NK-92 (cell line): ENCODE data around the gene SLC17A7.

ENCODE experiments used
- DNase-seq: peaks from one replicate; lab custom pipeline; 2025; ENCODE audit not compliant: unreplicated experiment; lab: John Stamatoyannopoulos, UW

The SLC17A7 gene

GRCh38 chr19:49411681-49412326 is 29.5 kb downstream of the SLC17A7 start:
- DNase-seq: no peak

DNA sequence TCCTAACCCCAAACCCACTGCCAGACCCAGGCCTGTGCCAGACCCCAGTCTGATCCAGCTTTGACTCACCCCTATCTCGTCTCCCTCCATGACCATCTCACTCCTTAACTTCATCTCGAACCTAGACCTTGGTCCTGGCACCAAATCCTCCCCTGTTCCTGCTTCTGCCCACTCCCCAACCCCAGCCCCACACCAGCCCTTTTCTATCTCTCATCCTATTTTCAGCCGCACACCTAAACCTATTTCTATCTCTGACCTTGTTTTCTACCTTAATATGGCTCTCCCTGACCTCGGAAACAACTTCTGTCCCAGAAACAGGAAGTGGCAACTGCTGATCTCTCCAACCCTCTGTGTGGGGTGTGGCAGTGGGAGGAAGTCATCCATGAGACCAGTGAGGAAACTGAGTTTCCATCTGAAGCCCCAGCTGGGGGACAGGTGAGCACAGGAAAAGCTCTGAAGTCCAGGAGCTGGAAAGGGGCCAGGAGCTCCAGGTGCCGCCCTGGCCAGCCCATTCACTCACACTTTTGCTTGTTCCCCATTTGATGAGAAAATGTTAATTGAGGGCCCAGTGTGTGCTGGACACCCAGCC is 31.8 kb downstream of the SLC17A7 start:
- no peak for DNase-seq

DNA sequence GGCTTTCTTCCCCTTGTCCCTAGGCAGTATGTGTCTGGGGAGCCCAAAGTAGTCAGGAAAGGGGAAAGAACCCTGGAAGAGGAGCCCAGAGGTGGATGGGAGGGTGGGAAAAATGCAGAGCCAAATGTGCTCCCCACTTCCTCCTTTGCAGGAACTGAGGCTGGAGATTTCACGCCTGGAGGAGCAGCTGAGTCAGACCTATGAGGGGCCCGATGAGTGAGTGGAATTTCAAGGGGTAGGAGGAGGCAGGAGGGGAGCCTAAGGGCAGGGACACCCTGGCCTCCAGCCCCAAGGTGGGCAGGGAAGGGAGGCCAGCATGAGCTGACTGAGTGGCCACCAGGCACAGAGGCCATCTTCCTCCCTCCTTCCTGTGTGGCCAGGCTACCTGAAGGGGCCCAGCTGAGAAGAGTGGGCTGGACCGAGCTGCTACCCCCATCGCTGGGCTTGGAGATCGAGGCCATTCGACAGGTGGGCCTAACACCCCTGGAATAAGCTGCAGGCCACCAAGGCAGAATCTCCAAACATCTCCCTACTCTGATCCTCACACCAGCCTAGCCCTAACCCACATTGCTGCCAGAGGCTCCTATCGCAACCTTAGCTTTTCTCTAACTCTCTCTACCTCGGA is 32.4 kb downstream of the SLC17A7 start:
- no peak for DNase-seq

- no peak for DNase-seq
Measured at GRCh38 chr19:49407482-49408015, 33.8 kb downstream of the SLC17A7 start.

- no peak for DNase-seq
Measured at GRCh38 chr19:49407079-49407478, 34.2 kb downstream of the SLC17A7 start.

- no peak for DNase-seq
Measured at GRCh38 chr19:49403404-49404187, 37.7 kb downstream of the SLC17A7 start.

GRCh38 chr19:49400029-49400428 is 41.3 kb downstream of the SLC17A7 start:
- no peak for DNase-seq

GRCh38 chr19:49398931-49399330 is 42.4 kb downstream of the SLC17A7 start:
- no peak for DNase-seq

DNA sequence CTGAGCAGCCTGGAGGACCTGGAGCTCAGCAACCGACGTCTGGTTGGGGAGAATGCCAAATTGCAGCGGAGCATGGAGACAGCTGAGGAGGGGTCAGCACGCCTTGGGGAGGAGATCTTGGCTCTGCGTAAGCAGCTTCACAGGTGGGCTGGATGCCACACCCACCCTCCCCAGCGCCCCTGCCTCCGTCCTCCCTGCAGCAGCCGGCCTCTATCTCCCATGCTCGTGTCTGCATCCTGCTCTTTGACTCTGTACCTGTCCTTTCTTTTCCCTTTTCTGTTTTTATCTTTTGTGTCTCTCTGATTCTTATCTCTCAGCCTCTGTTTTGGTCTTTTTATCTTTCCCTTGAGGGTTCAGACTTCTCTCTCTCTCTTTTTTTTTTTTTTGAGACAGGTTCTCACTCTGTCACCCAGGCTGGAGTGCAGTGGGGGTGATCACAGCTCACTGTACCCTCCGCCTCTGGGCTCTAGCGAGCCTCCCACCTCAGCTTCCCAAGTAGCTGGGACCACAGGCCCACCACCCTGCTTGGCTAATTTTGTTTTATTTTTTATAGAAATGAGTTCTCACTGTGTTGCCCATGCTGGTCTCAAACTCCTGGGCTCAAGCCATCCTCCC is 43.2 kb downstream of the SLC17A7 start:
- DNase-seq: no peak

- DNase-seq: no peak
Measured at GRCh38 chr19:49396738-49397505, 44.4 kb downstream of the SLC17A7 start.

DNA sequence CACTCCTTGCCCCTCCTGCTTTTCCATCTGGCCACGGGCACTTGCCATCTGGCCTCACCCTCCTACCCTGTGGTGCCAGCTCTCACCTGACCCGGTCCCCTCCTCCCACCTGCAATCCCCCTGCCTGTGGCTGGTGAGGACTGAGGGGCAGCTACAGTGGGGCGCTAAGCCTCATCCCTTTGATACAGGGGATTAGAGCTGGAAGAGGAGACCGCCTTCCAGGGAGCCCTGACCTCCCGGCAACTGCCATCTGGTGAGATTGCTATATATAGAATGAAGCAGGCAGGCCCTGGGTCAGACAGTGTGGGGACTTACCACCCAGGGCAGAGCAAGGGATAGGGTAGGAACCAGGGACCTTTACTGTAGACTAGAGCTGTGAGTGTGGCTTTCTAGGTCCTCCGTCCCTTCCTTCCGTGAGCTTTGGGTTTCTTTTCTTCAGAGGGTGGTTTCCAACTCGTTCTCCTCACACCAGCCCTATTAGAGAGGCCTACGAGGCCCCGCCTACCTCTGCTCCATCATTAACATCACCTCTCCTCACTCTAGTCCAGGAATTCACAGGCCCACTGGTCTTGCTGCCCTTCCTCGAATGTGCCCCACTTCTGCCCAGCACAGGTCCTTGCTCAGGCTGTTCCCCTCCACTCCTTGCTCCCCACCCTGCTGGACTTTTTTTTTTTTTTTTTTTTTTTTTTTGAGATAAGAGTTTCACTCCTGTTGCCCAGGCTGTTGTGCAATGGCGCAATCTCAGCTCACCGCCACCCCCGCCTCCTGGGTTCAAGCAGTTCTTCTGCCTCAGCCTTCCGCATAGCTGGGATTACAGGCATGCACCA is 45.5 kb downstream of the SLC17A7 start:
- no peak for DNase-seq

DNA sequence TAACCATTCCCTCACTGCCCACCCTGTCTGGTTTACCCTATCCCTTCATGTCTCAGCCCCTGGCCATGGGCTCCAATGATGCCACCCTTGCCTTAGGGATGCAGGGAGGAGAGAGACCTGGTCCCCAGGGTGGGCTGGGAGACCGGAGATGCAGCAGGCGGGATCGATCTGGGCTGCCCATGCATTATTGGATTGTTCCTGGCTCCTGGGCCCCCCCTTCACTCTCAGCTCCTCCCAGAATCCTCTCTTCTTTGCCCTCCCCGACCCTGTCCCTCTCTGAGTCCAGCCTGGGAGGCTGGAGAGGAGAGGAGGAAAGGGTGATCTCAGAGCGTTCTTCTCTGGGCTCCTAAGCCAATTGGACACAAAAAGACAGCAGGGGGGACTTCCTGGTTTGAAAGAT is 47.4 kb downstream of the SLC17A7 start:
- DNase-seq: no peak

DNA sequence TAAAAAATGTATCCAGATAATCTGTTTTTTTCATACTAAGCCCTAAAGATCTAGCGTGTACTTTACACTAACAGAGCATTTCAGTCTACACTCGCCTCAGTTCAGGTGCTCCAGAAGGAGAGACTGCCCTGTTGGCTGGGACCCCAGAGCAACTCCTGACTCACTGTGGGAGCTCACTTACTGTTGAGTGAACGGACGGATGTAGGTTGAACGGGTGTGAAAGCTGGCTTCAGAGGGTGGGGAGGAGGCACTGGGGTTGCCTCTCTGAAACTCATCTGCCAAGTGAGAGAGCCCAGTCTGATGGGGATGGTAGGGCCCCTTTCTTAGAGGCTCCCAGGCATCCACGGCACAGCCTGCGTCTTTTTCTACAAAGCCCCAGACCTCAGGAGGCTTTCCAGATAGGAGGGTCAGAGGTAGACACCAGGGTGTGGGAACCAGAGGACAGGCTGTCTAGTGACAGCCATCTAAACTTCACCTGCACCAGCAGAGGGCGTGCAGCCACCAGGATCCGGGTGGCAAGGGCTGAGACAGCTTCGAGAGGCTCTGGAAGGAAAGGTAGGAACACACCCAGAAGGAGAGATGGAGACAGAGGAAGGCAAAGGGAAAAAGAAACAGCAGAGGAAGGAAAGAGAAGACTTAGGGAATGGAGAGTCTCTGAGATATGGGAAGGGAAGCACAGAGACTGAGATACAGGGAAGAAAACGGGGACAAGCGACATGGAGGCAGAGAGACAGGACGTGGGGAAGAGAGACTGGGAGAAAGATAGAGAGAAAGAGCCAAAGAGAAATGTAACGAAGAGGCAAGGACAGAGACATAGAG is 49.5 kb downstream of the SLC17A7 start:
- DNase-seq: no peak

GRCh38 chr19:49390929-49391359 is 50.4 kb downstream of the SLC17A7 start:
- DNase-seq: no peak

DNA sequence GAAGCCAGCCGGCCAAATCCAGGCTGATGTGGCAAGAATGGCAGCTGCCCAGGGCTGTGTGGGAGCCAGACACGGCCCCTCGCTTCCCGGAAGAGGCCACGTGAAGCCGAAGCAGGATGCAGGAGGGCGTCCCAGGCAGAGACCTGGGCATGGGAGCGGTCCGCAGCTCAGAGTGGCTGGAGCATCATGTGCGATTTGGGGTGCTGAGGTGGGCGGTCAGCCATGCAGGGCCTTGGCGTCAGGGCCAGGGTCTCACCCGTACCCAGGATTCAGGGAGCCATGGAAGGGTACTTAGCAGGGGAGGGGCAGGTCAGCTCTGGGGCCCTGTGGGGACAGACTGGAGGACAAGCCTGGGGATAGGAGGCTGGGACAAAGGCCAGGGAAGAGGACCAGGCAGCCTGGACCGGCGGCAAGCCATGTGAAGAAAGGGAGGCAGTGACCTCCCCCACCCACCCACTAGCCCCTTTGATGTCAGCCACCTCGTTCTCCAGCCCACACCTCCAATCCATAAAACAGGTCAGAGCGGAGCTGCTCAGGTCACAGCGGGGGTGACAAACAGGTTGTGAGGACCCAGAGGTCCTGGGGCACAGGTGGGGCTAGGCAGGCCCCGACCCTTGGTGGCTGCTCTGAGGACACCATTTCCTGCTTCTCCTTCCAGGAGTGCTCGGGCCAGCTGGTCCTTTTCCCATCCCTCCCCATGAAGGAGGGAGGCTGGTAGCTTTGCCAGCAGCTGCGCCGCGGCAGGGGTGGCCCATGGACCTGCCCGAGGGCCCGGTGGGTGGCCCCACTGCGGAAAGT is 51.0 kb downstream of the SLC17A7 start:
- DNase-seq: no peak

GRCh38 chr19:49389406-49389805 is 51.9 kb downstream of the SLC17A7 start:
- DNase-seq: no peak

DNA sequence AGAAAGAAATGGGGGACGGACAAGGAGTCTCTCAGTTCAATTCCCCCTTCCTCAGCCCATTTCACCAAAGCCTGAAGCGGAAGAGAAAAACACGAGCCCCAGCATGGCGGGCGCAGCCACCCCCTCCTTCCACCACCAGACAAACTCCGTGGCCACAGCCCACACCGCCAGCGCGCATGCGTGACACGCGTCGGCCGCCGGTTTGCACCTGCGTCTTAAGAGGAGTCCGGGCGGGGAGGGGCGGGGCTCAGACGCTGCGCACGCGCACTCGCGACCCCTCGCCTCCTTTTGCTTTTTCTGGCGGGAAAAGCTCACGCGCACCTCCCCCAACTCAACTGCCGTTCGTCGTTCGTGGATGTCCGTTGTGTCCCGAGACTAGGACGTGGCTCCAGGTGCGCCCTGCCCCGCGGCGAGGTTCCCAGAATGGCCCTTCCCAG is 53.4 kb downstream of the SLC17A7 start, which contains the start of gene KASH5:
KASH5 (plus strand) TSS at position 314 of the 437 bp plus-strand sequence. CDS start 2,635 bp downstream, outside the sequence.
- no peak for DNase-seq

DNA sequence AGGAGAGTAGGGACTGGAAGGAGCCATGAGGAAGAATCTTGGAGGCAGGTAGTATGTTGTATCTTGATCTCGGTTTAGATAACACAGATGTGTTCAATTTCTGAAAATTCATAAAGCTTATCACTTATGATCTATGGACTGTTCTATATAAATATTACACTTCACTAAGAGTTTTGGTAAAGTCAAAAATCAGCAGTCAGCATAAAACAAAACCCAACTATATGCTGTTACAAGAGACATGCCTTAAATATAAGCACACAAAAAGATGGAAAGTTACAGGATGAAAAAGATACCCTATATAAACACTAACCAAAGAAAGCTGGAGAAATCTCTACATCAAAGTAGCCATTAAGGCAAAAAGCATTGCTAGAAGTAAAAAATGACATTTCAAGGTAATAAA is 57.7 kb downstream of the SLC17A7 start:
- DNase-seq: no peak
